ENCODE data around the gene WDR54. TPM values are rescaled to one million over a fixed set of nuclear protein-coding genes. Genes with fewer than 3 reads are reported as not detected.

Gene WDR54
- polyA plus RNA-seq, 1 of the 3 experiments (the other 2 are of a cell fraction), result 61.6 TPM

DNA sequence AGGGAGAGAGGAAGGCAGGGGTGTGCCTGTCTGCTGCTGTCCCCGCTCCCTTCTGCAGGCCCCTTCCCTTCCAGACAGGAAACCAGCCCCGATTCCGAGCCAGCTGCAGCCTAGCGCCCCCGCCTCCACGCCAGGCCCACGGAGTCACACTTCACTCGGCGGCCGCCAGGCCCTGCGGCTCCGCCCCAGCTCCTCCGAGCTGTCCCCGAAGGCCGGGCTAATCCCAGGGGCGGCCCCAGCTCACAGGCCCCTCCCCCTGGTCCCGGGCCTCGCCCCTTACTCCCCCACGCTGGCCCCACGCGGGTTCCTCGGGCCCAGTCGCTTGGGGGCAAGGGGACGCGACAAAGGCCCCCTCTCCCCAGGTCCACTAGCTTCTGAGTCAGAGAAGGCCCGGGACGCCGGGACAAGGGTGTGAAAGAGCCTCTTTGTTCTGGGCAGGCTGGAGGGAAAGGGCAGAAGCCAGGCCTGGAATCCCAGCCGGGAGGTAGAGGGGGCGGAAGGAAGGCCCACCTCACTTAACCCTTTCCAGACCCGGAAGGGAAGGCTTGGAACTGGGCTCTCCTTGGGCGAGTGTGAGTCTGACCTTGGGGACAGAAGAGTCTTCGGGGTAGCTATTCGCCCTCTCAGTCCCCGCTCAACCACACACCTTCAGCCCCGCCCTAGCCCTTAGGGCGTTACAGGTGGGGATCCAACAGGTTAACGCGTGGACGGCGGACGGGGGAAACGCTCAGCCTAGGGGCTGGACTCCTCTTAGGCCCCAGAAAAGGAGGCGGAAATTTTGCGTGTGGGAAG lies 19.0 kb downstream of the WDR54 start:
- CTCF ChIA-PET, result interaction anchor here (0.6 to 2.5 kb wide), 10 partner anchors 10 to 202 kb away, joined by 3 to 9 read pairs (median 3); partner anchors contain the start of genes INO80B and WBP1
- peak; percentile 99 for DNase-seq
- no peak for TF ChIP-seq TCF12 (IDR thresholded peaks at IDR 0.05)
- TF ChIP-seq JUND (IDR thresholded peaks at IDR 0.05), result no peak
- TF ChIP-seq FOXM1 (IDR thresholded peaks at IDR 0.05; ENCODE audit: low read depth), result no peak
- TF ChIP-seq, protein P1, sequence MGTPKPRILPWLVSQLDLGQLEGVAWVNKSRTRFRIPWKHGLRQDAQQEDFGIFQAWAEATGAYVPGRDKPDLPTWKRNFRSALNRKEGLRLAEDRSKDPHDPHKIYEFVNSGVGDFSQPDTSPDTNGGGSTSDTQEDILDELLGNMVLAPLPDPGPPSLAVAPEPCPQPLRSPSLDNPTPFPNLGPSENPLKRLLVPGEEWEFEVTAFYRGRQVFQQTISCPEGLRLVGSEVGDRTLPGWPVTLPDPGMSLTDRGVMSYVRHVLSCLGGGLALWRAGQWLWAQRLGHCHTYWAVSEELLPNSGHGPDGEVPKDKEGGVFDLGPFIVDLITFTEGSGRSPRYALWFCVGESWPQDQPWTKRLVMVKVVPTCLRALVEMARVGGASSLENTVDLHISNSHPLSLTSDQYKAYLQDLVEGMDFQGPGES (IDR thresholded peaks at IDR 0.05; ENCODE audit: low read depth, low read length), result no peak
- TF ChIP-seq, protein P2, sequence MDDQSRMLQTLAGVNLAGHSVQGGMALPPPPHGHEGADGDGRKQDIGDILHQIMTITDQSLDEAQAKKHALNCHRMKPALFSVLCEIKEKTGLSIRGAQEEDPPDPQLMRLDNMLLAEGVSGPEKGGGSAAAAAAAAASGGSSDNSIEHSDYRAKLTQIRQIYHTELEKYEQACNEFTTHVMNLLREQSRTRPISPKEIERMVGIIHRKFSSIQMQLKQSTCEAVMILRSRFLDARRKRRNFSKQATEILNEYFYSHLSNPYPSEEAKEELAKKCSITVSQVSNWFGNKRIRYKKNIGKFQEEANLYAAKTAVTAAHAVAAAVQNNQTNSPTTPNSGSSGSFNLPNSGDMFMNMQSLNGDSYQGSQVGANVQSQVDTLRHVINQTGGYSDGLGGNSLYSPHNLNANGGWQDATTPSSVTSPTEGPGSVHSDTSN (IDR thresholded peaks at IDR 0.05), result no peak
- no peak for TF ChIP-seq EP300 (IDR thresholded peaks at IDR 0.05; ENCODE audit: borderline replicate concordance in 1 of 2, low read depth in 1 of 2, low read length in 1 of 2)
- peak; percentile 17; the same call in 1 of the 2 replicates for TF ChIP-seq MXI1 (IDR thresholded peaks at IDR 0.05; ENCODE audit: low read depth, low read length)
- TF ChIP-seq TAF1 (IDR thresholded peaks at IDR 0.05; ENCODE audit: borderline replicate concordance, low read depth, low read length), result peak; percentile 60; the same call in 1 of the 2 replicates
- TF ChIP-seq, protein P3, sequence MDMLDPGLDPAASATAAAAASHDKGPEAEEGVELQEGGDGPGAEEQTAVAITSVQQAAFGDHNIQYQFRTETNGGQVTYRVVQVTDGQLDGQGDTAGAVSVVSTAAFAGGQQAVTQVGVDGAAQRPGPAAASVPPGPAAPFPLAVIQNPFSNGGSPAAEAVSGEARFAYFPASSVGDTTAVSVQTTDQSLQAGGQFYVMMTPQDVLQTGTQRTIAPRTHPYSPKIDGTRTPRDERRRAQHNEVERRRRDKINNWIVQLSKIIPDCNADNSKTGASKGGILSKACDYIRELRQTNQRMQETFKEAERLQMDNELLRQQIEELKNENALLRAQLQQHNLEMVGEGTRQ (IDR thresholded peaks at IDR 0.05; ENCODE audit: borderline replicate concordance, low read depth, low read length), result no peak
- TF ChIP-seq NFIC (IDR thresholded peaks at IDR 0.05; ENCODE audit: borderline replicate concordance), result no peak
- peak; percentile 80 for TF ChIP-seq POLR2AphosphoS5 (IDR thresholded peaks at IDR 0.05; ENCODE audit: low read depth, low read length)
- TF ChIP-seq, protein P4, sequence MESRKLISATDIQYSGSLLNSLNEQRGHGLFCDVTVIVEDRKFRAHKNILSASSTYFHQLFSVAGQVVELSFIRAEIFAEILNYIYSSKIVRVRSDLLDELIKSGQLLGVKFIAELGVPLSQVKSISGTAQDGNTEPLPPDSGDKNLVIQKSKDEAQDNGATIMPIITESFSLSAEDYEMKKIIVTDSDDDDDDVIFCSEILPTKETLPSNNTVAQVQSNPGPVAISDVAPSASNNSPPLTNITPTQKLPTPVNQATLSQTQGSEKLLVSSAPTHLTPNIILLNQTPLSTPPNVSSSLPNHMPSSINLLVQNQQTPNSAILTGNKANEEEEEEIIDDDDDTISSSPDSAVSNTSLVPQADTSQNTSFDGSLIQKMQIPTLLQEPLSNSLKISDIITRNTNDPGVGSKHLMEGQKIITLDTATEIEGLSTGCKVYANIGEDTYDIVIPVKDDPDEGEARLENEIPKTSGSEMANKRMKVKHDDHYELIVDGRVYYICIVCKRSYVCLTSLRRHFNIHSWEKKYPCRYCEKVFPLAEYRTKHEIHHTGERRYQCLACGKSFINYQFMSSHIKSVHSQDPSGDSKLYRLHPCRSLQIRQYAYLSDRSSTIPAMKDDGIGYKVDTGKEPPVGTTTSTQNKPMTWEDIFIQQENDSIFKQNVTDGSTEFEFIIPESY (IDR thresholded peaks at IDR 0.05; ENCODE audit: borderline replicate concordance, low read depth), result no peak
- no peak for TF ChIP-seq GATA2 (CRISPR knock-in tag; IDR thresholded peaks at IDR 0.05)
- TF ChIP-seq SIN3A (IDR thresholded peaks at IDR 0.05; ENCODE audit: borderline replicate concordance, low read depth, low read length), result peak; percentile 36; the same call in 1 of the 2 replicates
- peak; percentile 65 for TF ChIP-seq MAX (IDR thresholded peaks at IDR 0.05; ENCODE audit: low read depth)
- no peak for TF ChIP-seq NRF1 (IDR thresholded peaks at IDR 0.05; ENCODE audit: low read depth, low read length)
- no peak for TF ChIP-seq EZH2phosphoT487 (IDR thresholded peaks at IDR 0.05; ENCODE audit: borderline replicate concordance, low read depth)
- no peak for TF ChIP-seq RAD21 (IDR thresholded peaks at IDR 0.05; ENCODE audit: low read length)
- TF ChIP-seq SMC3 (IDR thresholded peaks at IDR 0.05; ENCODE audit: low read depth, low read length), result no peak
- 0 out of 2 replicates have a peak, but pooled peaks have one; percentile 14 for TF ChIP-seq YY1 (IDR thresholded peaks at IDR 0.05; ENCODE audit: low read depth)
- TF ChIP-seq CTCF (IDR thresholded peaks at IDR 0.05), result no peak
- TF ChIP-seq GABPA (IDR thresholded peaks at IDR 0.05; ENCODE audit: low read depth), result peak; percentile 53
- no peak for TF ChIP-seq MEF2A (IDR thresholded peaks at IDR 0.05; ENCODE audit: borderline replicate concordance, low read depth)

More for the DNA sequence above, 19.0 kb downstream of the WDR54 start:
- H3K9ac ChIP-seq, result peak overlapping the region; percentile 77
- no peaks in the 10 kb centered on the region for H3K9me3 ChIP-seq
- no peaks in the 10 kb centered on the region for H4K20me1 ChIP-seq (ENCODE audit: insufficient read depth)
- peaks cover 20 to 27% of the 10 kb centered on the region in 2 experiments; a peak in 3 of 4 replicates for H3K4me1 ChIP-seq (ENCODE audit: control insufficient read depth in 1 of 2, insufficient read depth in 2 of 2, low read depth in 1 of 2, low read length in 1 of 2)
- peak overlapping the region; percentile 73 to 75 for H3K4me3 ChIP-seq (ENCODE audit: low read depth in 2 of 2, low read length in 1 of 2)
- peaks cover 6% of the 10 kb centered on the region for H3F3A ChIP-seq (replicated peaks; ENCODE audit: insufficient read depth)
- POLR2A ChIA-PET, result interaction anchor here (0.7 to 3.0 kb wide), 12 partner anchors 9 to 74 kb away, joined by 3 to 27 read pairs (median 8); partner anchors contain the start of genes C2orf81, INO80B, MRPL53 and TLX2
- WGBS (ENCODE audit: low lambda C conversion rate), result 42% methylated on average over 24 of the region's 45 CpGs
- H3K4me2 ChIP-seq, result peak overlapping the region; percentile 97
- peak overlapping the region; percentile 64 to 98 for H3K27ac ChIP-seq (ENCODE audit: low read depth in 2 of 2, low read length in 1 of 2)
- H2AFZ ChIP-seq (ENCODE audit: low read depth), result peak overlapping the region; percentile 95
- H3K36me3 ChIP-seq (replicated peaks in 1 of 2; ENCODE audit: control insufficient read depth in 1 of 2, insufficient read depth in 2 of 2, low read length in 1 of 2), result no peaks in the 10 kb centered on the region
- peaks cover 30% of the 10 kb centered on the region for H3K79me2 ChIP-seq (ENCODE audit: insufficient read depth)
- H3K27me3 ChIP-seq (ENCODE audit: insufficient read depth), result no peaks in the 10 kb centered on the region
- H3K9me2 ChIP-seq, result no peaks in the 10 kb centered on the region
